Measurements from ENCODE around the gene CTNNBL1. TPM values are rescaled to one million over a fixed set of nuclear protein-coding genes. Genes with fewer than 3 reads are reported as not detected.

Gene CTNNBL1
- total RNA-seq, 1 experiment from 2014 or later: 71.2 TPM

DNA sequence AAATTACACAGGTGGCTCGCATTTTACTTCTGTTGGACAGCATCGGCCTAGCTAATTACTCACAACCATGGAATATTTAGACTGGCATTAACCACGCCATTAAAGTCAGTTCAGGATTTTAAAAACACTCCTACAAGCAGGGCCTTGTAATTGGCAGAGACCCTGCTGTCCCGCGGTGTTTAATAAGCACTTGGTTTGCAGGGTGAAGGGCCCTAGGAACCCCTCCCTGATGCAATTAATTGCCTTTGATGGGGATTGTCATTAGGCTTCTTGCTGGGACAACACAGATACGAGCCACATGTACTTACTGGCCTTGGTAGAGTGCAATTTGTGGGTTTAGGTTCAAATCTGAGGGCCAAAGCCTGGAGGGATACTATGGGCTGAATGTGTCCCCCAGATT, 201.3 kb downstream of the CTNNBL1 start:
- no peak overlapping the region for H3K4me3 ChIP-seq (ENCODE audit: low read depth in 2 of 2, low read length in 2 of 2)
- ATAC-seq: no peak
- H3K4me1 ChIP-seq (ENCODE audit: control insufficient read depth, insufficient read depth, low read length): no peaks in the 10 kb centered on the region
- no peaks in the 10 kb centered on the region for H3K36me3 ChIP-seq (ENCODE audit: control insufficient read depth, insufficient read depth, low read length)
- no peaks in the 10 kb centered on the region for H3K27me3 ChIP-seq (ENCODE audit: control insufficient read depth, insufficient read depth, low read length)
- in situ Hi-C loops (cut with HindIII; ENCODE audit: low pct_unique_long_range_greater_than_20kb, low sequenced_read_pairs): no loop called here
- no peaks in the 10 kb centered on the region for H3K9me3 ChIP-seq (ENCODE audit: control insufficient read depth, insufficient read depth, low read depth, low read length)
- no peak overlapping the region for H3K27ac ChIP-seq (ENCODE audit: low read length)
- intact Hi-C loops (cut with micrococcal nuclease; ENCODE audit: unreplicated experiment): no loop called here
- no peak for DNase-seq (ENCODE audit: low read depth, low spot score)
- POLR2A ChIA-PET: no interaction called here
- CTCF ChIA-PET: no interaction called here
- BruUV-seq (replicated peaks): no TSS peak
- TF ChIP-seq SIN3A (IDR thresholded peaks at IDR 0.05; ENCODE audit: borderline replicate concordance, insufficient read depth, low read depth, low read length) (no peak), POLR2AphosphoS5 (IDR thresholded peaks at IDR 0.05; ENCODE audit: low read depth, low read length) (no peak), TCF7L2 (IDR thresholded peaks at IDR 0.05; ENCODE audit: low read depth, low read length) (no peak)
- TF ChIP-seq, protein P1, sequence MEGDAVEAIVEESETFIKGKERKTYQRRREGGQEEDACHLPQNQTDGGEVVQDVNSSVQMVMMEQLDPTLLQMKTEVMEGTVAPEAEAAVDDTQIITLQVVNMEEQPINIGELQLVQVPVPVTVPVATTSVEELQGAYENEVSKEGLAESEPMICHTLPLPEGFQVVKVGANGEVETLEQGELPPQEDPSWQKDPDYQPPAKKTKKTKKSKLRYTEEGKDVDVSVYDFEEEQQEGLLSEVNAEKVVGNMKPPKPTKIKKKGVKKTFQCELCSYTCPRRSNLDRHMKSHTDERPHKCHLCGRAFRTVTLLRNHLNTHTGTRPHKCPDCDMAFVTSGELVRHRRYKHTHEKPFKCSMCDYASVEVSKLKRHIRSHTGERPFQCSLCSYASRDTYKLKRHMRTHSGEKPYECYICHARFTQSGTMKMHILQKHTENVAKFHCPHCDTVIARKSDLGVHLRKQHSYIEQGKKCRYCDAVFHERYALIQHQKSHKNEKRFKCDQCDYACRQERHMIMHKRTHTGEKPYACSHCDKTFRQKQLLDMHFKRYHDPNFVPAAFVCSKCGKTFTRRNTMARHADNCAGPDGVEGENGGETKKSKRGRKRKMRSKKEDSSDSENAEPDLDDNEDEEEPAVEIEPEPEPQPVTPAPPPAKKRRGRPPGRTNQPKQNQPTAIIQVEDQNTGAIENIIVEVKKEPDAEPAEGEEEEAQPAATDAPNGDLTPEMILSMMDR (IDR thresholded peaks at IDR 0.05): no peak
- TF ChIP-seq, protein P2, sequence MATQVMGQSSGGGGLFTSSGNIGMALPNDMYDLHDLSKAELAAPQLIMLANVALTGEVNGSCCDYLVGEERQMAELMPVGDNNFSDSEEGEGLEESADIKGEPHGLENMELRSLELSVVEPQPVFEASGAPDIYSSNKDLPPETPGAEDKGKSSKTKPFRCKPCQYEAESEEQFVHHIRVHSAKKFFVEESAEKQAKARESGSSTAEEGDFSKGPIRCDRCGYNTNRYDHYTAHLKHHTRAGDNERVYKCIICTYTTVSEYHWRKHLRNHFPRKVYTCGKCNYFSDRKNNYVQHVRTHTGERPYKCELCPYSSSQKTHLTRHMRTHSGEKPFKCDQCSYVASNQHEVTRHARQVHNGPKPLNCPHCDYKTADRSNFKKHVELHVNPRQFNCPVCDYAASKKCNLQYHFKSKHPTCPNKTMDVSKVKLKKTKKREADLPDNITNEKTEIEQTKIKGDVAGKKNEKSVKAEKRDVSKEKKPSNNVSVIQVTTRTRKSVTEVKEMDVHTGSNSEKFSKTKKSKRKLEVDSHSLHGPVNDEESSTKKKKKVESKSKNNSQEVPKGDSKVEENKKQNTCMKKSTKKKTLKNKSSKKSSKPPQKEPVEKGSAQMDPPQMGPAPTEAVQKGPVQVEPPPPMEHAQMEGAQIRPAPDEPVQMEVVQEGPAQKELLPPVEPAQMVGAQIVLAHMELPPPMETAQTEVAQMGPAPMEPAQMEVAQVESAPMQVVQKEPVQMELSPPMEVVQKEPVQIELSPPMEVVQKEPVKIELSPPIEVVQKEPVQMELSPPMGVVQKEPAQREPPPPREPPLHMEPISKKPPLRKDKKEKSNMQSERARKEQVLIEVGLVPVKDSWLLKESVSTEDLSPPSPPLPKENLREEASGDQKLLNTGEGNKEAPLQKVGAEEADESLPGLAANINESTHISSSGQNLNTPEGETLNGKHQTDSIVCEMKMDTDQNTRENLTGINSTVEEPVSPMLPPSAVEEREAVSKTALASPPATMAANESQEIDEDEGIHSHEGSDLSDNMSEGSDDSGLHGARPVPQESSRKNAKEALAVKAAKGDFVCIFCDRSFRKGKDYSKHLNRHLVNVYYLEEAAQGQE (IDR thresholded peaks at IDR 0.05; ENCODE audit: insufficient read depth in 1 of 2, low read depth in 2 of 2, low read length in 1 of 2): no peak

DNA sequence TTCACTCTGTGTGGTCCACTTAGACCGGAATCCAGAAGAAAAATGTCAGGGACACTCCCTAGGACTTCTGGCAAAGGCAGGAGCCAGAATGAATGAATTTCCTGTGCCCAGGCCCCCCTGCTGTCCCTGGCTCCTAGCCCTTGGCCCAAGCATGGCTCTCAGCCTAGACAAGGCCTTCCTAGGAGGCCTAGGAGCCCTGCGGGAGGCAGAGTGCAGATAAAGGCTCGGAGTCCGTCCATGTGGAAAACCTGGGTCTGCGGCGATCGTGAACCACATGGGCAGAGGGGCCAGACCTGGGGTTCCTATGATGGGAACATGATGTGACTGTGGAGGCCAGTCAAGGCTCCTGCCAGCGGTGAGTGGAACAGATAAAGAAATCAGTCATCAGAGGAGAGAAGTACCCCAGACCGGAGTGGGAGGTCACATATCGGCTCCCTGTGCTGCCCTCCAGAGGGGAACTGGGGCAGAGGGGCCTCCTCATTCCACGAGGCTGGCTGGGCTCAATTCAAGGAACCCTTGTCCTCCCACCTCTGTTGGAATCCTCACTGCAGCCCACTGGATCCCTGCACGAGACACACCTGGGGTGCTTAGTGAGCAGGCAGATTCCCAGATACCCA, 203.2 kb downstream of the CTNNBL1 start:
- no peak overlapping the region for H3K4me3 ChIP-seq (ENCODE audit: low read depth in 2 of 2, low read length in 2 of 2)
- H3K9me3 ChIP-seq (ENCODE audit: control insufficient read depth, insufficient read depth, low read depth, low read length): no peaks in the 10 kb centered on the region
- intact Hi-C loops (cut with micrococcal nuclease; ENCODE audit: unreplicated experiment): no loop called here
- ATAC-seq (no peak), DNase-seq (ENCODE audit: low read depth, low spot score) (no peak)
- no peaks in the 10 kb centered on the region for H3K4me1 ChIP-seq (ENCODE audit: control insufficient read depth, insufficient read depth, low read length)
- ChIA-PET POLR2A (no interaction called here), CTCF (no interaction called here)
- H3K27ac ChIP-seq (ENCODE audit: low read length): no peak overlapping the region
- H3K36me3 ChIP-seq (ENCODE audit: control insufficient read depth, insufficient read depth, low read length): no peaks in the 10 kb centered on the region
- in situ Hi-C loops (cut with HindIII; ENCODE audit: low pct_unique_long_range_greater_than_20kb, low sequenced_read_pairs): no loop called here
- no TSS peak for BruUV-seq (replicated peaks)
- no peaks in the 10 kb centered on the region for H3K27me3 ChIP-seq (ENCODE audit: control insufficient read depth, insufficient read depth, low read length)
- no peak for TF ChIP-seq SIN3A (IDR thresholded peaks at IDR 0.05; ENCODE audit: borderline replicate concordance, insufficient read depth, low read depth, low read length)
- TF ChIP-seq POLR2AphosphoS5 (IDR thresholded peaks at IDR 0.05; ENCODE audit: low read depth, low read length): no peak
- TF ChIP-seq, protein P1 (IDR thresholded peaks at IDR 0.05): no peak
- TF ChIP-seq TCF7L2 (IDR thresholded peaks at IDR 0.05; ENCODE audit: low read depth, low read length): no peak
- TF ChIP-seq, protein P2 (IDR thresholded peaks at IDR 0.05; ENCODE audit: insufficient read depth in 1 of 2, low read depth in 2 of 2, low read length in 1 of 2): no peak

All from Panc1 (cell line).